ENCODE data around the gene ZNF283.
A peak's percentile ranks its signal among the peaks of the same experiment; 100 is the strongest.

The ZNF283 gene

DNA sequence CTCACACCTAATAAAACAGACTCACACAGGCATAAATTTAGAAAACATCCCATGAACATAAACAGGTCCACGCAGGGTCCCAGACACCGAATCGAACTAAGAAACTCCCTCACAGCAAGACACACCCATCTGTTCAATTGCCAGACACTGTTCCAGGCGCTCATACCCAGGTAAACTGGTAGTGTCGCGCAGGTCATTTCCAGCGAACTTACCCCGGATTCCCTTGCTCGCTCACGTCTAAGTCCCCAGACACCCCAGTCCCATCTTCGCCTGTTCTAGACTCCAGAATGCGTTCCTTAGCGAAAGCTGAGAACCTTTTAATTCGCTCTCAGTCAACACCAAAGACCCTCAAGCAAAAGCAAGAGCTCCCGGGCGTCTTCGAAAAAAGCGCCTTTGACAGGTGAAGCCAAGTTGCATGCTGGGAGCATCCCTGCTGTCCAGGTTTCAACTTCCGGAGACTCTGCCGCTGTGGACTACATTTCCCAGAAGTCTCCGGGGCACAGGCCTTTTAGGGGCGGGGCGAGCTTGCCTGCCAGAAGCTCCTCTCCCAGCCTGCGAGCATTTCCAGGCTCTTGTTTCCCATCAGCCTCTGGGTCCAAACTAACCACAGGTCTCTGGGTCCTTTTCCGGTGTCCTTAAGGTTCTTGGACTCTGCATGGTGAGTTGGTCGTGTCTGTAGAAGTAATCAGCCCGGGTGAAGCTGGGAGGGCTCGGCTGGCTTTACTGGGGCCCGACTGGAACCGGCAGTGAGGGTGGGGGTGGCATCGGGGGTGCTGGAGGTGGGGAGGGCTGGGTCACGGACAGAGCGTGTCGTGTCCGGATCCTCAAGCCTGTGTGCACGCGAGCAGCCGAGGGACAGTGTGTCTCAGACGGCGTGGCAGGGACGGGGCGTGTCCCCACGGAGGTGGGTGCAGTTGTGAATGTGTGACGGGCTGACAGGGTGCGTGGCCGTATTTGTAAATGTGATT, at the start of gene ZNF283:
TSS of gene ZNF283 (plus strand) at position 535 of the 968 bp plus-strand sequence. CDS start 6,184 bp downstream, outside the sequence.
- DNase-seq (ENCODE audit: low read depth, low spot score) = peak; percentile 66

DNA sequence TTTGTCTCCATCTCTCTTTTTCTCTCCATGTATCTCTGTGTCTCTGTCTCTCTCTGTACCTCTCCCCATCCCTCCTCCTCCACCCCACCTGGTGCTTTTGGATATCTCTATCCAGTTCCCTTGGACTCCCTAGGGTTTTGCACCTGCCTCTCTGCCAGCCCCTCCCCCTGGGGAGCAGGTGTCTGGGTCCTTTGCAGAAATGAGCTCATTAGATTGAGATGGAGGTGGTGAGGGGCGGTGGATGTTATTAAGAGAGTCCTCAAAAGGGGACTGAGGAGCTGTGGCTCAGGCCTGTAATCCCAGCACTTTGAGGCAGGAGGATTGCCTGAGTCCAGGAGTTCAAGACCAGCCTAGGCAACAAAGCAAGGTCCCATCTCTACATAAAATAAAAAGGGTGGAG, 48.5 kb upstream of the ZNF283 start:
- DNase-seq (ENCODE audit: low read depth, low spot score) = no peak

GRCh38 chr19:43779147-43779819, 47.8 kb upstream of the ZNF283 start:
- DNase-seq (ENCODE audit: low read depth, low spot score) = no peak

DNA sequence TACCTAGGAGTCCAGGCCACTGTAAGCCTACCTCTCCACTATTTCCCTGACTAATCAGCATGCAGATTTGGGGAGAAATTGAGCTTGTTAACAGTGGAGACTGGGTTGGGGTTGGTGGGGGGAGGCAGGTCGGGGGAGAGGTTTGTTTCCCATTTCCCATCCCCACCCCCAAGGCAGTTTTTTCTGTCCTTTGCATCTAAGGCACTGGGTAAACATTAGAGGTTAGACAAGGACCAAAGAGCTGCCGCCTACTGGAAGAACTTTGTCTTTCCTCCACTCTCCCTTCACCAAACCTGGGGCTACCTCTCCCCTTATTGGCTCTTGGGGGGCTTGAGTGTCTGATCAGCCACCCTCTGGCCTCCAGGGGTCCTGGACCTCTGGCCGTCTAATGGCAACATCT, 47.3 kb upstream of the ZNF283 start:
- DNase-seq (ENCODE audit: low read depth, low spot score) = no peak

- no peak for DNase-seq (ENCODE audit: low read depth, low spot score)
Measured at GRCh38 chr19:43780706-43781525, 46.2 kb upstream of the ZNF283 start, which contains the start of gene KCNN4. Gene KCNN4 (minus strand): TSS chr19:43780973. CDS start chr19:43780861, 112 bp downstream.

- no peak for DNase-seq (ENCODE audit: low read depth, low spot score)
Measured at GRCh38 chr19:43781630-43782310, 45.4 kb upstream of the ZNF283 start.

DNA sequence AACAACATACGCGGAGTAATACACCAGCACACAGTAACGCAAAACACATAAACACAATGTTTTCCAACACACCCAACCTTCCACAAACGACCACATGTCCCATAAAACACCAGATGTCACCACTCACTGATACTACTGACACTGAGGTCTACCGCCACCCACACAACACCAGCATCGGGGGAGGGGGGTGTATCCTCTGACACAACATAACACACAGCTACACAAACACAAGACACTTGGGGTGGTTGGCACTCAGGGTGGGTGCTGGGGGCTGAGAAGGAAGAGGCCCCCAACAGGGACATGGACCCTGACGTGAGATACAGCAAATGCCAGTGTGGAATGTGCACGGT, 44.8 kb upstream of the ZNF283 start:
- DNase-seq (ENCODE audit: low read depth, low spot score) = no peak

DNA sequence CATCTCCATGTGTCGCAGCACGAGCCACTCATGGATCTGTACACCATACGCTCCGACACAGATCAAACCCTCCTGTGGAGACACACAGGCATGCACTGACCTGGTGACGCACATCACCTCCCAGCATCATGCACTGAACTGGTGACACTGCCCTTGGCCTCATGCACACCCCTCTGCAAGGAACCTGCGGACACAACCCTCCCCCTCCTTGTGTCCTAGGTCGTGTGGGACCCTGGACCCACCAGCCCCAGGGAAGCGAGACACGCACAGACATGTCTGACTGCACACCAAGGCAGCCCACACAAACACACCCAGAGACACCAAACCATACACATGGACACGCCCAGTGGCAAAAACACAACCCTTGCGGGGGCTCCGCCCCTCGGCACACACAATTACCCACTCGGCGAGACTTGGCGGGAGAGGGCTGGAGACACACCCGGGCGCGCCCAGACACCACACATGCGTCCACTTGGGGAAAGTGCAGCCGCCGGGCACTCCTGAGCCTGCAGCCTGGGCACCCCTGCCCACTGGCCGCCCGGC, 44.4 kb upstream of the ZNF283 start:
- no peak for DNase-seq (ENCODE audit: low read depth, low spot score)

DNA sequence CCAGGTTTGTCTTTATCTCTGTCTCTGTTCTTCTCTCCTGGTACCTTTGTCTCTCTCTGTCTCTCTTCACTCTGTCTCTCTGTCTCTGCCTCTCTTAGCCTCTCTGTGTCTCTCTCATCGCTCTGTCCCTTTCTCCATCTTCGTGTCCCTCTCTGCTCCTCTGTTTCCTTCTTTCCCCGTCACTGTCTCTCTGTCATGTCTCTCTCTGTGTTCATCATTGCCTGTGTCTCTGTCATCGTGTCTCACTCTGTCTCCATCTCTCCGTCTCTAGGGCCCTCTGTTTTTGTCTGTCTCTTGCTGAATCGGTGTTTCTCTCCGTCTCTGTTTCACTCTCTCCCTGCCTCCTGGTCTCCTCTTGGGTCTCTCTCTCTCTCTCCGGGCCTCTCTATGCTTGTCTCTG, 43.5 kb upstream of the ZNF283 start:
- no peak for DNase-seq (ENCODE audit: low read depth, low spot score)

DNA sequence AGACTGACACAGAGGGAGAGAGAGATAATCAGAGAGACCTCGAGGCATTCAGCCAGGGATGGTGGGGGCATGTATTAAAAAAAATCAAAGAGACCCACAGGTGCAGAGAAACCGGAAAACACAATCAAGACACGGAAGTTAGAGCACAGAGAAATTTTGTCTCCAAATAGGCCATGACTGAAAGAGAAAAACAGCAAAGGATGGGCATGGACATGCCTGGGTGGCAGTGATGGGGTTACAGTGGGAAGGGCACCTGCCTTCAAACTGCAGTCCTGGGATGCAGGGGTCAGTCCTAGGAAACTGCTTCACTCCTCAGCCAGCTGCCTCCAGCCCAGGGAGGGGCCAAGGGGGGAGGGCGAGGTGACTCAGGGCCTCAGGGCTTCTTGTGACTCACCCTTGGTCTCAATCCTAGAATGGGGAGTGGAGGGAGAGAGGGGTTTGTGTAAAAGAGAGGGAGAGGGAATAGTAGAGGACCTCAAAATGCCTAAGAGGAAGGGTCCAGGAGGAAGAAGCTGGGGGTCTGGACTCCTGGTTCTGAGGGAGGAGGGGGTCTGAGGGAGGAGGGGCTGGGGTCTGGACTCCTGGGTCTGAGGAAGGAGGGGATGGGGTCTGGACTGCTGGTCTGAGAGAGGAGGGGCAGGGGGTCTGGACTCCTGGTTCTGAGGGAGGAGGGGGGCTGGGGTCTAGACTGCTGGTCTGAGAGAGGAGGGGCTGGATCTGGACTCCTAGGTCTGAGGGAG, 42.7 kb upstream of the ZNF283 start:
- DNase-seq (ENCODE audit: low read depth, low spot score) = no peak

DNA sequence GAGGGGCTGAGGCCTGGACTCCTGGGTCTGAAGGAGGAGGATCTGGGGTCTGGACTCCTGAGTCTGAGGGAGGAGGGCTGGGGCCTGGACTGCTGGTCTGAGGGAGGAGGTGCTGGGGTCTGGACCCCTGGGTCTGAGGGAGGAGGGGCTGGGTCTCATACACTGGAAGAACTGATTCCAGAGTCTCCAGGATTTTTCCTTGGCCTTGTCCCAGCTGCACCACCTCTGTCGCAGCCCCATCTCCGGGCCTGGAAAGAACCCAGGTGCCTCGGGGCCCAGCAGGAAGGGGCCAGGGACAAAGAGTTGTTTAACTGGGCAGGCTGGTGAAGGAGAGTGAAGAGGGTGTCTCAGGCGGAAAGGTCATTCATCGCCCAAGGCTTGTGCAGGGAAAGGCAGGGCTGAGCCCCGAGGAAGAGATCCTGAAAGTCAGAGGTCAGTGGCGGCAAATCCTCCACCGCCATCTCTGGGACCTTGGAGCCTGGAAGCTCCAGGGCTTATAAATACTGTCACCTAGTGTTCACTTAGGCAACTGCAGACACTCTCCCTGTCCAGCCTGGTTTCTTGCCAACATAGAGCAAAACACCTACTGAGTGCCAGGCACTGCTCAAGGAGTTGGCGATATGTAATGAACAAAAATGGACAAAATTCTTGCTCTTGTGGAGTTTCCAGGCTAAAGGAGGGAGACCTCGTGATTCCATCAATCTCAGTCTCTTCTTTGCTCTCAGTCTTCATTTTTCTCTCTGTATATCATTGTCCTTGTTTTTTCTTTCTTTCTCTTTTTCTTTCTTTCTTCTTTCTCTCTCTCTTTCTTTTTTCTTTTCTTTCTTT, 41.9 kb upstream of the ZNF283 start:
- peak; percentile 31 for DNase-seq (ENCODE audit: low read depth, low spot score)

- no peak for DNase-seq (ENCODE audit: low read depth, low spot score)
Measured at GRCh38 chr19:43786665-43787064, 40.5 kb upstream of the ZNF283 start.

DNA sequence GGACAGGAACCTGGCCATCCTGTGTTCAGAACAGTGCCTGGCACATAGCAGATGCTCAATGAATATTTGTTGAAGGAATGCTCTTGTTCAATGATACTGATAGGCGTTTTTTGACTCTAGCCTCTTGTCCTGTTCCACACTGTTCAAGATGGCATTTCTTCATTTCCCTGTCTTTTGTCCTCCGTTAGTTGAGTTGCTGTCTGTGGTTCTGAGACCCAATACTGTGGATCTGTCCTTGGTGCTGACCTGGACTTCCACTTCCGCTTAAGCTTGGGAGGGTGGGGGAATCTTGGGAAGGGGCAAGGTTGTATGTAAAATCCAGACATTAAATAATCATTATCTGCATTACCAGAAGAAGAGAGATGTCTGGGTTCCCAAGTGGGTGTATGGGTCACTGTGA, 38.1 kb upstream of the ZNF283 start:
- no peak for DNase-seq (ENCODE audit: low read depth, low spot score)

DNA sequence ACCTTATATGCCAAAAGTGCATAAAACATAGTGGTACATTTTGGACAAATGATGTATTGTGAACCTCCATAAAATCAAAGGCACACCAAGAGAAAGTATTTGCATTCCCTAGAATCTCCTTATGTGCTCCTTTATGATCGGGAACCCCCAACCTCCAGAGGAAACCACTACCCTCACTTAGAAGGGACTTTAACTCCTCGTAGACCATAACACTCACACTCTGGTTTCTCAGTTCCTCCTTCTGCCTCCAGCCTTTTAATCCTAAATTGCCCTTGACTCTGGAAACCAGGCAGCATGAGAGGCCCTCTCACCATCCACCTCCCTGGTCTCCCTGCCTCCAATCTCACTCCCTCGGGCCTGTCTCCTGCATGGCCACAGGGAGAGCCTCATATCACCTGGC, 36.5 kb upstream of the ZNF283 start:
- DNase-seq (ENCODE audit: low read depth, low spot score) = no peak

DNA sequence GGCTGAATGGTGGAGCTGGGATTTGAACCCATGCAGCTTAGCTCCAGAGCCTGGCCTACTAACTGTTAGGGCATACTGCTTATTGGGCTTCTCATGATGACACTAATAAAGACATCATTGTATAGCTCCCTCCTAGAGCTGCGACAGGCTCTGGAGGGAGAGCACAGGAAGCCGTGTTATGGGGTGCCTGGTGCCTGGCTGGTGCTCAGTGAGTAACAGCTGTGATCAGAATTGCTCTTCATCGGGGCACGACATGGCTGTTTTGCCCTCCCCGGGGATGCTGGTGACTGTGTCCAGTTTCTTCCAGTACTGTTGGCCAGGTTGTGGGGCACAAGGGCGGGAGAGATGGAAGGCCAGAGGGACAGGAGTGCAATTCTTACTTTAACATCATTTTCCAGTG, 30.0 kb upstream of the ZNF283 start:
- no peak for DNase-seq (ENCODE audit: low read depth, low spot score)

DNA sequence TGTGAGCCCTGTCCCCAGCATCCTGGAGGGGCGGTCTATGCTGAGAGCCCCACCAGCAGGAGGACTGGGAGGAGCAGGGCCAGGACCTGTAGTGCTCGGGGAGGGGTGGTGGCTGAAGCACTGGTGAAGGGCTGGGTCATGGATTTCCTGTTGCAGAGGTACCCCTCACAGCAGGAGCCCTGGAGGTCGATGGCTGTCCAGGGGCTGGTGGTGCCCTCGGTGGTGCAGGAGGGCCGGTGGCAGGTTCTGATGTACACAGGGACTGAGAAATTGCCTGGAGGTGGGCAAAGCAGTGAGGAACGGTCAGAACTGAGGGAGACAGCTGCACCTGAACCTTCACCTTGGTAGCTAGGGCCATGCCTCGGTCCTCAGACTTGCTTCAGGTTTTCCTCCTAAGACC, 29.6 kb upstream of the ZNF283 start:
- DNase-seq (ENCODE audit: low read depth, low spot score) = no peak

DNA sequence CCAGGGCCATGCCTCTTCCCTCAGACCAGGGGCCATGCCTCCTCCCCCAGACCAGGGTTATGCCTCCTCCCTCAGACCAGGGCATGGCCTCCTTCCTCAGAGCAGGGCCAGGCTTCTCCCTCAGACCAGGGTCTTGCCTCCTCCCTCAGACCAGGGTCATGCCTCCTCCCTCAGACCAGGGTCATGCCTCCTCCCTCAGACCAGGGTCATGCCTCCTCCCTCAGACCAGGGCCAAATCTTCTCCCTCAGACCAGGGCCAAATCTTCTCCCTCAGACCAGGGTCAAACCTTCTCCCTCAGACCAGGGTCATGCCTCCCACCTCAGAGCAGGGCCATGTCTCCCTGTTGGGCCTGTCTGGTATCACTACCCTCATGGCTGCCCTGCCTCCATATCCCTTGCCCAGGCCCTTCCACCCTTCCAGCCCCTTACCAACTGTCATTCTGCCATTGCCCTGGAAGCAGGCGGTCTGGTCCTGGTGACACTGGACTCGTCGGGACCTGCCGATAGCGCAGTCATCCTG, 29.0 kb upstream of the ZNF283 start:
- DNase-seq (ENCODE audit: low read depth, low spot score) = no peak

- DNase-seq (ENCODE audit: low read depth, low spot score) = no peak
Measured at GRCh38 chr19:43798546-43799409, 28.3 kb upstream of the ZNF283 start.

All from smooth muscle cell of the brain vasculature (primary cell).